Osteoblast (primary cell): ENCODE results near the gene TNFSF4. TPM values are rescaled to one million over a fixed set of nuclear protein-coding genes. Genes with fewer than 3 reads are reported as not detected.

ENCODE experiments used
- DNase-seq: peaks from one replicate; pipeline ENCODE4 v3.0.0; 2011; ENCODE audit warnings: low spot score, mixed read lengths; ENCODE audit not compliant: insufficient read length; ENCODE audit errors: missing footprints
- H2AFZ ChIP-seq: 2 replicates; pipeline ENCODE4 v1.6.0; 2011; ENCODE audit warnings: mild to moderate bottlenecking, low read length
- H3K27ac ChIP-seq: 2 replicates; pipeline ENCODE4 v1.5.1; 2011; ENCODE audit warnings: mild to moderate bottlenecking, low read depth, low read length, moderate library complexity
- H3K27me3 ChIP-seq: 2 replicates; pipeline ENCODE4 v1.6.0; 2012; ENCODE audit warnings: mild to moderate bottlenecking, control low read depth, inconsistent platforms, low read length, moderate library complexity; ENCODE audit not compliant: insufficient read depth
- H3K36me3 ChIP-seq: 2 replicates; pipeline ENCODE4 v1.5.1; 2011; ENCODE audit warnings: mild to moderate bottlenecking, low read length, control low read depth, moderate library complexity; ENCODE audit not compliant: insufficient read depth
- H3K4me1 ChIP-seq: 2 replicates; pipeline ENCODE4 v1.5.1; 2011; ENCODE audit warnings: mild to moderate bottlenecking, low read length, control low read depth, moderate library complexity; ENCODE audit not compliant: insufficient read depth
- H3K4me2 ChIP-seq: 2 replicates; pipeline ENCODE4 v1.6.0; 2011; ENCODE audit warnings: mild to moderate bottlenecking, low read length; ENCODE audit not compliant: insufficient read depth
- H3K4me3 ChIP-seq: fragments of 200-600 bp; sonication (generic); 3 replicates; pipeline ENCODE4 v1.5.1; 2012; ENCODE audit warnings: mild to moderate bottlenecking, low read length, inconsistent platforms; ENCODE audit not compliant: insufficient read depth
- H3K79me2 ChIP-seq: 2 replicates; pipeline ENCODE4 v1.6.0; 2012; ENCODE audit warnings: mild to moderate bottlenecking, low read length, control low read depth, inconsistent platforms; ENCODE audit not compliant: insufficient read depth
- H3K9me3 ChIP-seq: 2 replicates; pipeline ENCODE4 v1.5.1; 2011; ENCODE audit warnings: low read depth, low read length, control low read depth
- H4K20me1 ChIP-seq: 2 replicates; pipeline ENCODE4 v1.6.0; 2012; ENCODE audit warnings: mild to moderate bottlenecking, low read length, control low read depth; ENCODE audit not compliant: insufficient read depth
- total RNA-seq: library from RNA; depleted of rRNA; stranded (reverse); fragments of >200 nt; gene quantifications from 2 replicates; pipeline ENCODE4 v1.2.3, GENCODE V29; 2012
- TF ChIP-seq, protein P1 (sequence below): IDR thresholded peaks from 2 replicates; pipeline ENCODE4 v1.5.1; 2011; ENCODE audit warnings: mild to moderate bottlenecking, low read depth, low read length, moderate library complexity; ENCODE audit errors: extremely low read depth

The TNFSF4 gene, protein sequence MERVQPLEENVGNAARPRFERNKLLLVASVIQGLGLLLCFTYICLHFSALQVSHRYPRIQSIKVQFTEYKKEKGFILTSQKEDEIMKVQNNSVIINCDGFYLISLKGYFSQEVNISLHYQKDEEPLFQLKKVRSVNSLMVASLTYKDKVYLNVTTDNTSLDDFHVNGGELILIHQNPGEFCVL
- 0.59 and 1.1 TPM in 2 replicates for total RNA-seq

DNA sequence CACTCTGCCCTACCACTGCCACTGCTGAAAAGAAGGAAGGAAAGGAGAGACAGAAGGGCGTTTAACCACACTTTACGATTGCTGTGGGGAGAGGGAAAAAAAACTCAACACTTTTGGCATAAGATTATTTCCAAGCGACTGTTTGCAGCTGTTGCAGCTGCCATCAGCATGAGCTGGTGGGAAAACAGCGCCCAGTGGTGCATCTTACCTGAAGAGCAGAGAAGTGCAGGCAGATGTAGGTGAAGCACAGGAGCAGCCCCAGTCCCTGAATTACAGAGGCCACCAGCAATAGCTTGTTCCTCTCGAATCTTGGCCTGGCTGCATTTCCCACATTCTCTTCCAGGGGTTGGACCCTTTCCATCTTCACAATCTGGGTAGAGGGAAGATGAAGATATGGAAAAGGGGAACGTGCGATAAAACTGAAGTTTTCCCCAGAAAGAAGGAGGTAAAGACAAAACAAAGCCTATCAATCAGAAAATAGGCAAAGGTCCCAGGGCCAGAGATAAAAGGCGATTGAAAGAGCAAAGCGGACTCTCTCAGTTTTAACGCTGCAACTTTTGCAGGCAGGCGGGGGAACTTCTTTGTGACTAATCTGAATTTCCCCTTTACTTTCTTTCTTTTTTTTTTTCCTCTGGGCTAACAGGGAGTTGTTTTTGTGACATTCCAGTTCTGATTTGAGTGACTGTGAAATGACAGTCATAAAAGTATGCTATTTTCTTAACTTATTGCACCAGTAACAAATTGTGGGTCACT, at the start of gene TNFSF4:
Gene TNFSF4, minus strand, starts transcription at position 516 of the 753 bp plus-strand sequence. Its CDS starts 155 bp downstream, at position 361.
- H3K4me2 ChIP-seq, result peak within 1 kb of the TSS; percentile 68
- peaks cover 31% of the 10 kb centered on the region for H3K4me1 ChIP-seq
- no peaks in the 10 kb centered on the region for H4K20me1 ChIP-seq
- no peaks in the 10 kb centered on the region for H3K36me3 ChIP-seq
- no peaks in the 10 kb centered on the region for H3K9me3 ChIP-seq
- H3K4me3 ChIP-seq, result peak within 1 kb of the TSS; percentile 27
- H3K27me3 ChIP-seq, result no peaks in the 10 kb centered on the region
- TF ChIP-seq, protein P1, sequence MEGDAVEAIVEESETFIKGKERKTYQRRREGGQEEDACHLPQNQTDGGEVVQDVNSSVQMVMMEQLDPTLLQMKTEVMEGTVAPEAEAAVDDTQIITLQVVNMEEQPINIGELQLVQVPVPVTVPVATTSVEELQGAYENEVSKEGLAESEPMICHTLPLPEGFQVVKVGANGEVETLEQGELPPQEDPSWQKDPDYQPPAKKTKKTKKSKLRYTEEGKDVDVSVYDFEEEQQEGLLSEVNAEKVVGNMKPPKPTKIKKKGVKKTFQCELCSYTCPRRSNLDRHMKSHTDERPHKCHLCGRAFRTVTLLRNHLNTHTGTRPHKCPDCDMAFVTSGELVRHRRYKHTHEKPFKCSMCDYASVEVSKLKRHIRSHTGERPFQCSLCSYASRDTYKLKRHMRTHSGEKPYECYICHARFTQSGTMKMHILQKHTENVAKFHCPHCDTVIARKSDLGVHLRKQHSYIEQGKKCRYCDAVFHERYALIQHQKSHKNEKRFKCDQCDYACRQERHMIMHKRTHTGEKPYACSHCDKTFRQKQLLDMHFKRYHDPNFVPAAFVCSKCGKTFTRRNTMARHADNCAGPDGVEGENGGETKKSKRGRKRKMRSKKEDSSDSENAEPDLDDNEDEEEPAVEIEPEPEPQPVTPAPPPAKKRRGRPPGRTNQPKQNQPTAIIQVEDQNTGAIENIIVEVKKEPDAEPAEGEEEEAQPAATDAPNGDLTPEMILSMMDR, result no peak
- no peaks in the 10 kb centered on the region for H3K79me2 ChIP-seq
- no peak for DNase-seq
- H3K27ac ChIP-seq, result peak within 1 kb of the TSS; percentile 5
- no peak within 1 kb of the TSS for H2AFZ ChIP-seq

DNA sequence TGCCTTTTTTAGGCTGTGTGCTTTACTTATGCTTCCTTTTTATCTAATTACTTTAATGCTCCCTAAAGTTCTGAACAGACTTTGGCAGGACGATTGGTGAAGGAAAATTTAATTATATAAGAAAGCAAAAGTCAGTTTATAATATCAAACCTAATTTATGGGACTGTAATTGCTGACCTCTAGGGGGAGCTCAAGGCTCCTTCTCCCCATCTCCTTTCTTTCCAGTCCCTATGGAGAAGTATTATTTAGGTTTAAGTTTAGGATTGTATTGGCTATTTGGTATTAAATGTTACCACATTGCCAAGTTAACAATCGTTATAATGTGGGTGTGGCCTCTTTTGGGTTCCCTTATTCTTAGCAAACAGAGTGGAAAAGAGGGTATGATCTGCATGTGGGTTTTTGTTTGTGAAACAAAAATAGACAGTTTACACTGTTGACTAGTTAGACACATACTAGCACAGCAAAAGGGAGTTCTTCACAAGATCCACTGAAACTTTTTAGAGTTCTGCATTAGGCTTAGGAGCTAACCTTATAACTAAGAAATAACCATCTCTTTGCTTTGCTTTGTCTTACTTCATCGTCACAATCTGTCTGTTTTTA, 48.2 kb upstream of the TNFSF4 start:
- H3K27ac ChIP-seq, result no peak overlapping the region
- H3K4me1 ChIP-seq, result peaks cover 4% of the 10 kb centered on the region
- H3K27me3 ChIP-seq, result no peaks in the 10 kb centered on the region
- TF ChIP-seq, protein P1, result peak; percentile 90
- peak overlapping the region; percentile 28 for H3K4me2 ChIP-seq
- no peaks in the 10 kb centered on the region for H3K79me2 ChIP-seq
- no peak overlapping the region for H3K4me3 ChIP-seq
- H3K9me3 ChIP-seq, result no peaks in the 10 kb centered on the region
- H4K20me1 ChIP-seq, result no peaks in the 10 kb centered on the region
- H2AFZ ChIP-seq, result no peak overlapping the region
- H3K36me3 ChIP-seq, result no peaks in the 10 kb centered on the region
- no peak for DNase-seq

DNA sequence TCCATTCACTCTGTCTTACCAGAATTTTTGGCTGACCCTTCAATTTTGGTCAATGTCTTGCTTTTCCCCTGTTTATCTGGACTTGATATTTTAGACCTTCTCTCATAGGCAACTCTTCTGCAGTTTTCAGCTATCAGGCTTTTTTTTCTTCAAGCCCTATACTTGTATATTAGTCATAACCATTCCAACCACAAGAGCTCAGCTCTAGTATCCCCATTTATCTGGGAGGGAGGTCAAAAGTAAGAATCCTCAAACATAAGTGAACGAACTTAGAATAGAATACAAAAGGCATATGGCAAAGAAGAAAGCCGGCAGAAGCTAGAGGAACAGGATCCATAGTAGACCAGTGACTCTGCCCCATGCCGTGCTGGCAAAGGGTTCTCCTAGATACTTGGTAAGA, 45.9 kb upstream of the TNFSF4 start:
- Histone ChIP-seq H3K27ac (no peak overlapping the region), H3K4me3 (no peak overlapping the region)

More for the DNA sequence above, 45.9 kb upstream of the TNFSF4 start:
- Histone ChIP-seq H3K9me3 (no peaks in the 10 kb centered on the region), H3K36me3 (no peaks in the 10 kb centered on the region), H3K4me1 (peaks cover 4% of the 10 kb centered on the region), H4K20me1 (no peaks in the 10 kb centered on the region), H3K79me2 (no peaks in the 10 kb centered on the region), H2AFZ (no peak overlapping the region), H3K4me2 (no peak overlapping the region), H3K27me3 (no peaks in the 10 kb centered on the region)
- TF ChIP-seq, protein P1, result no peak
- DNase-seq, result no peak
